OCI-LY1 (cell line): ENCODE measurements around the gene MTMR2.

ENCODE experiments used
- H2AFZ ChIP-seq: fragments of 200-600 bp; sonication (generic), shearing (Covaris generic); 2 replicates; pipeline ENCODE4 v1.6.0; 2014; ENCODE audit warnings: antibody characterized with exemption, mild to moderate bottlenecking, low read length
- H3F3A ChIP-seq: fragments of 200-600 bp; sonication (generic), shearing (Covaris generic); 2 replicates; pipeline ENCODE4 v1.6.0; 2014; ENCODE audit warnings: mild to moderate bottlenecking, antibody characterized with exemption, low read length, moderate library complexity; ENCODE audit not compliant: insufficient read depth
- H3K27ac ChIP-seq: fragments of 200-600 bp; sonication (generic); 2 replicates; pipeline ENCODE4 v1.5.1; 2014; ENCODE audit warnings: low read length, mixed run types, mild to moderate bottlenecking, low read depth; ENCODE audit not compliant: poor library complexity, severe bottlenecking
- H3K27me3 ChIP-seq: fragments of 200-600 bp; sonication (generic); 2 replicates; pipeline ENCODE4 v1.6.0; 2014; ENCODE audit warnings: antibody characterized with exemption, mild to moderate bottlenecking, low read length, moderate library complexity; ENCODE audit not compliant: insufficient read depth
- H3K36me3 ChIP-seq: fragments of 200-600 bp; sonication (generic); 2 replicates; pipeline ENCODE4 v1.6.1; 2014; ENCODE audit warnings: mild to moderate bottlenecking, antibody characterized with exemption, low read length, moderate library complexity, mixed read lengths; ENCODE audit not compliant: insufficient read depth
- H3K4me1 ChIP-seq: fragments of 200-600 bp; sonication (generic); 2 replicates; pipeline ENCODE4 v1.5.1; 2014; ENCODE audit warnings: mild to moderate bottlenecking, low read length, moderate library complexity; ENCODE audit not compliant: insufficient read depth, severe bottlenecking
- H3K4me2 ChIP-seq: fragments of 200-600 bp; sonication (generic), shearing (Covaris generic); 2 replicates; pipeline ENCODE4 v1.6.1; 2014; ENCODE audit warnings: low read length
- H3K4me3 ChIP-seq: fragments of 200-600 bp; sonication (generic); 2 replicates; pipeline ENCODE4 v1.5.1; 2014; ENCODE audit warnings: low read length, low read depth, mild to moderate bottlenecking, mixed read lengths; ENCODE audit not compliant: poor library complexity, severe bottlenecking
- H3K79me2 ChIP-seq: fragments of 200-600 bp; shearing (Covaris generic); 2 replicates; pipeline ENCODE4 v1.6.1; 2016; ENCODE audit warnings: mixed run types, low read length, mixed read lengths; ENCODE audit not compliant: insufficient read depth
- H3K9ac ChIP-seq: fragments of 200-600 bp; sonication (generic), shearing (Covaris generic); 2 replicates; pipeline ENCODE4 v1.6.1; 2014; ENCODE audit warnings: mild to moderate bottlenecking, low read length, mixed read lengths
- H3K9me2 ChIP-seq: fragments of 200-600 bp; sonication (generic), shearing (Covaris generic); 2 replicates; pipeline ENCODE4 v1.6.1; 2014; ENCODE audit warnings: low read depth, mild to moderate bottlenecking, low read length, mixed read lengths
- H3K9me3 ChIP-seq: fragments of 200-600 bp; shearing (Covaris generic); 2 replicates; pipeline ENCODE4 v1.6.1; 2014; ENCODE audit warnings: low read length, mixed read lengths
- H4K20me1 ChIP-seq: fragments of 200-600 bp; sonication (generic), shearing (Covaris generic); 2 replicates; pipeline ENCODE4 v1.6.0; 2016; ENCODE audit warnings: mild to moderate bottlenecking, low read length; ENCODE audit not compliant: insufficient read depth
- CTCF ChIP-seq: fragments of 200-600 bp; sonication (generic), shearing (Covaris generic); IDR thresholded peaks from 2 replicates; pipeline ENCODE4 v1.5.1; 2017; ENCODE audit warnings: mild to moderate bottlenecking, antibody characterized with exemption, low read length, moderate library complexity, mixed read lengths
- EZH2 ChIP-seq: fragments of 200-600 bp; sonication (generic), shearing (Covaris generic); IDR thresholded peaks from 2 replicates; pipeline ENCODE4 v1.8.0; 2017; ENCODE audit warnings: borderline replicate concordance, mixed run types, mild to moderate bottlenecking, antibody characterized with exemption, low read length, moderate library complexity, mixed read lengths

MTMR2 gene

GRCh38 chr11:95800438-95800837 lies 123.5 kb downstream of the MTMR2 start:
- H3K4me1 ChIP-seq = no peaks in the 10 kb centered on the region
- TF ChIP-seq EZH2 = no peak
- no peak for TF ChIP-seq CTCF
- H3K9ac ChIP-seq = no peak overlapping the region
- H2AFZ ChIP-seq = no peak overlapping the region
- H3K79me2 ChIP-seq = peaks cover 16% of the 10 kb centered on the region; the same call in 1 of the 2 replicates
- peaks cover 49% of the 10 kb centered on the region for H3K36me3 ChIP-seq
- no peaks in the 10 kb centered on the region for H3K9me3 ChIP-seq
- no peaks in the 10 kb centered on the region for H3F3A ChIP-seq
- no peaks in the 10 kb centered on the region for H4K20me1 ChIP-seq
- no peaks in the 10 kb centered on the region for H3K27me3 ChIP-seq
- H3K9me2 ChIP-seq = no peaks in the 10 kb centered on the region
- no peak overlapping the region for H3K27ac ChIP-seq
- H3K4me3 ChIP-seq = no peak overlapping the region
- H3K4me2 ChIP-seq = no peak overlapping the region

DNA sequence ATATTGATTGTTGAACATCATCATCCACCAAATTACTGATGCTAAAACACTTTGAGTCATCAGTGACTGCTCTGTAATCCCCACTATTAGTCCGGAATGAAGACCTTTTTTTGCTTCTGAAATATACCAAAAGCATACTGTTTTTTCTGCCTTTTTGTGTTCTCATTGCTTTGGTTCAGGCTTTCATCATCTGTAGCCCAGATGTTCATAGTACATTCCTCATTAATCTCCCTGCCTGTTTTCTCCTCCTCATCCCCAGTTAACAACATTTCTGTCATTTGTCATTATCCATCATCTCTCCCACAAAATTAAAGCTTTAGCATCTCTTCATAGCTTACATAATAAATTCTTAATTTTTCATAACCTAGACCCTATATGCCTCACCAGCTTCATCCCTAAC lies 124.4 kb downstream of the MTMR2 start:
- Histone ChIP-seq H3K4me1 (no peaks in the 10 kb centered on the region), H3K79me2 (peaks cover 25% of the 10 kb centered on the region), H3K9ac (no peak overlapping the region), H3K4me3 (no peak overlapping the region), H3K27ac (no peak overlapping the region), H3F3A (no peaks in the 10 kb centered on the region), H3K36me3 (peaks cover 41% of the 10 kb centered on the region), H3K9me3 (no peaks in the 10 kb centered on the region), H3K4me2 (no peak overlapping the region), H2AFZ (no peak overlapping the region), H4K20me1 (no peaks in the 10 kb centered on the region), H3K27me3 (no peaks in the 10 kb centered on the region), H3K9me2 (no peaks in the 10 kb centered on the region)
- TF ChIP-seq CTCF (no peak), EZH2 (no peak)

GRCh38 chr11:95796501-95796900 lies 127.4 kb downstream of the MTMR2 start:
- Histone ChIP-seq H3K36me3 (peaks cover 26% of the 10 kb centered on the region; the same call in 1 of the 2 replicates), H2AFZ (no peak overlapping the region), H4K20me1 (no peaks in the 10 kb centered on the region), H3K79me2 (peaks cover 52% of the 10 kb centered on the region), H3K9ac (no peak overlapping the region), H3K4me3 (no peak overlapping the region), H3K27ac (no peak overlapping the region), H3F3A (no peaks in the 10 kb centered on the region), H3K4me1 (peaks cover 13% of the 10 kb centered on the region), H3K4me2 (no peak overlapping the region), H3K9me3 (no peaks in the 10 kb centered on the region), H3K27me3 (no peaks in the 10 kb centered on the region), H3K9me2 (no peaks in the 10 kb centered on the region)
- TF ChIP-seq EZH2 (no peak), CTCF (no peak)
